K562 (cell line): ENCODE data around the gene CEP20.

Experiments used
- ASH1L ChIP-seq: fragments of 450-650 bp; IDR thresholded peaks from 2 replicates; pipeline ENCODE4 v1.6.1; 2018; ENCODE audit warnings: borderline replicate concordance, mild to moderate bottlenecking, low read depth; ENCODE audit not compliant: partially characterized antibody
- FOXJ3 ChIP-seq: sonication (generic); formaldehyde crosslinking; IDR thresholded peaks from 2 replicates; pipeline ENCODE4 v1.4.0; 2020; ENCODE audit warnings: mild to moderate bottlenecking, missing genetic modification reagents
- NFYB ChIP-seq: IDR thresholded peaks from 2 replicates; pipeline ENCODE4 v1.6.1; 2011; ENCODE audit warnings: mild to moderate bottlenecking, moderate library complexity; ENCODE audit not compliant: insufficient read length; ENCODE audit errors: extremely low read depth
- SETDB1 ChIP-seq: IDR thresholded peaks from one replicate; pipeline ENCODE4 v1.6.1; 2012; ENCODE audit warnings: low read length, control low read depth, inconsistent platforms
- ZNF121 ChIP-seq: sonication (generic); formaldehyde crosslinking; conservative IDR thresholded peaks from 2 replicates; pipeline ENCODE4 v1.8.0; 2022; ENCODE audit warnings: missing genetic modification reagents
- TF ChIP-seq, protein P1 (sequence below): fragments of 200-600 bp; sonication (generic); IDR thresholded peaks from one replicate; pipeline ENCODE4 v1.6.1; 2012; ENCODE audit warnings: mild to moderate bottlenecking, low read depth, low read length, inconsistent platforms

DNA sequence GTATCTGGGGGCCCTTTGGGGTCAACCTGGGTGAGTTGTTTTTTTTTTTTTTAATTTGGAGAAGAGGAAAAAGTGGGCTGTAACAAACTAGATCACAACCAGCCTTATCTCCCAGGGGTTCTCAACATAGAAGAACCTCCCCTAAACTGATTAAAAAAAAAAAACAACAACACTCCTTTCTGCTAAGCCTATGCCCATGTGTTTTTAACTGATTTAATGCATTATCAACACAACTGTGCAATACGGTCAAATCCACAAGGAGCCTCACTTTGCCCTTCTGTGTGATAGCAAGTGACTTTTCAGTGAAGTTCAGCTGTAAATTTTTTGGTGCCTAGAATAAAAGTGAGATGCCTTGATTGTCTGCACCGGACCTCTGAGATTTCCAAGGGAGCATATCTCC lies 32.2 kb downstream of the CEP20 start:
- no peak for TF ChIP-seq NFYB
- no peak for TF ChIP-seq ASH1L
- no peak for TF ChIP-seq SETDB1
- TF ChIP-seq, protein P1, sequence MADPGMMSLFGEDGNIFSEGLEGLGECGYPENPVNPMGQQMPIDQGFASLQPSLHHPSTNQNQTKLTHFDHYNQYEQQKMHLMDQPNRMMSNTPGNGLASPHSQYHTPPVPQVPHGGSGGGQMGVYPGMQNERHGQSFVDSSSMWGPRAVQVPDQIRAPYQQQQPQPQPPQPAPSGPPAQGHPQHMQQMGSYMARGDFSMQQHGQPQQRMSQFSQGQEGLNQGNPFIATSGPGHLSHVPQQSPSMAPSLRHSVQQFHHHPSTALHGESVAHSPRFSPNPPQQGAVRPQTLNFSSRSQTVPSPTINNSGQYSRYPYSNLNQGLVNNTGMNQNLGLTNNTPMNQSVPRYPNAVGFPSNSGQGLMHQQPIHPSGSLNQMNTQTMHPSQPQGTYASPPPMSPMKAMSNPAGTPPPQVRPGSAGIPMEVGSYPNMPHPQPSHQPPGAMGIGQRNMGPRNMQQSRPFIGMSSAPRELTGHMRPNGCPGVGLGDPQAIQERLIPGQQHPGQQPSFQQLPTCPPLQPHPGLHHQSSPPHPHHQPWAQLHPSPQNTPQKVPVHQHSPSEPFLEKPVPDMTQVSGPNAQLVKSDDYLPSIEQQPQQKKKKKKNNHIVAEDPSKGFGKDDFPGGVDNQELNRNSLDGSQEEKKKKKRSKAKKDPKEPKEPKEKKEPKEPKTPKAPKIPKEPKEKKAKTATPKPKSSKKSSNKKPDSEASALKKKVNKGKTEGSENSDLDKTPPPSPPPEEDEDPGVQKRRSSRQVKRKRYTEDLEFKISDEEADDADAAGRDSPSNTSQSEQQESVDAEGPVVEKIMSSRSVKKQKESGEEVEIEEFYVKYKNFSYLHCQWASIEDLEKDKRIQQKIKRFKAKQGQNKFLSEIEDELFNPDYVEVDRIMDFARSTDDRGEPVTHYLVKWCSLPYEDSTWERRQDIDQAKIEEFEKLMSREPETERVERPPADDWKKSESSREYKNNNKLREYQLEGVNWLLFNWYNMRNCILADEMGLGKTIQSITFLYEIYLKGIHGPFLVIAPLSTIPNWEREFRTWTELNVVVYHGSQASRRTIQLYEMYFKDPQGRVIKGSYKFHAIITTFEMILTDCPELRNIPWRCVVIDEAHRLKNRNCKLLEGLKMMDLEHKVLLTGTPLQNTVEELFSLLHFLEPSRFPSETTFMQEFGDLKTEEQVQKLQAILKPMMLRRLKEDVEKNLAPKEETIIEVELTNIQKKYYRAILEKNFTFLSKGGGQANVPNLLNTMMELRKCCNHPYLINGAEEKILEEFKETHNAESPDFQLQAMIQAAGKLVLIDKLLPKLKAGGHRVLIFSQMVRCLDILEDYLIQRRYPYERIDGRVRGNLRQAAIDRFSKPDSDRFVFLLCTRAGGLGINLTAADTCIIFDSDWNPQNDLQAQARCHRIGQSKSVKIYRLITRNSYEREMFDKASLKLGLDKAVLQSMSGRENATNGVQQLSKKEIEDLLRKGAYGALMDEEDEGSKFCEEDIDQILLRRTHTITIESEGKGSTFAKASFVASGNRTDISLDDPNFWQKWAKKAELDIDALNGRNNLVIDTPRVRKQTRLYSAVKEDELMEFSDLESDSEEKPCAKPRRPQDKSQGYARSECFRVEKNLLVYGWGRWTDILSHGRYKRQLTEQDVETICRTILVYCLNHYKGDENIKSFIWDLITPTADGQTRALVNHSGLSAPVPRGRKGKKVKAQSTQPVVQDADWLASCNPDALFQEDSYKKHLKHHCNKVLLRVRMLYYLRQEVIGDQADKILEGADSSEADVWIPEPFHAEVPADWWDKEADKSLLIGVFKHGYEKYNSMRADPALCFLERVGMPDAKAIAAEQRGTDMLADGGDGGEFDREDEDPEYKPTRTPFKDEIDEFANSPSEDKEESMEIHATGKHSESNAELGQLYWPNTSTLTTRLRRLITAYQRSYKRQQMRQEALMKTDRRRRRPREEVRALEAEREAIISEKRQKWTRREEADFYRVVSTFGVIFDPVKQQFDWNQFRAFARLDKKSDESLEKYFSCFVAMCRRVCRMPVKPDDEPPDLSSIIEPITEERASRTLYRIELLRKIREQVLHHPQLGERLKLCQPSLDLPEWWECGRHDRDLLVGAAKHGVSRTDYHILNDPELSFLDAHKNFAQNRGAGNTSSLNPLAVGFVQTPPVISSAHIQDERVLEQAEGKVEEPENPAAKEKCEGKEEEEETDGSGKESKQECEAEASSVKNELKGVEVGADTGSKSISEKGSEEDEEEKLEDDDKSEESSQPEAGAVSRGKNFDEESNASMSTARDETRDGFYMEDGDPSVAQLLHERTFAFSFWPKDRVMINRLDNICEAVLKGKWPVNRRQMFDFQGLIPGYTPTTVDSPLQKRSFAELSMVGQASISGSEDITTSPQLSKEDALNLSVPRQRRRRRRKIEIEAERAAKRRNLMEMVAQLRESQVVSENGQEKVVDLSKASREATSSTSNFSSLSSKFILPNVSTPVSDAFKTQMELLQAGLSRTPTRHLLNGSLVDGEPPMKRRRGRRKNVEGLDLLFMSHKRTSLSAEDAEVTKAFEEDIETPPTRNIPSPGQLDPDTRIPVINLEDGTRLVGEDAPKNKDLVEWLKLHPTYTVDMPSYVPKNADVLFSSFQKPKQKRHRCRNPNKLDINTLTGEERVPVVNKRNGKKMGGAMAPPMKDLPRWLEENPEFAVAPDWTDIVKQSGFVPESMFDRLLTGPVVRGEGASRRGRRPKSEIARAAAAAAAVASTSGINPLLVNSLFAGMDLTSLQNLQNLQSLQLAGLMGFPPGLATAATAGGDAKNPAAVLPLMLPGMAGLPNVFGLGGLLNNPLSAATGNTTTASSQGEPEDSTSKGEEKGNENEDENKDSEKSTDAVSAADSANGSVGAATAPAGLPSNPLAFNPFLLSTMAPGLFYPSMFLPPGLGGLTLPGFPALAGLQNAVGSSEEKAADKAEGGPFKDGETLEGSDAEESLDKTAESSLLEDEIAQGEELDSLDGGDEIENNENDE, result no peak
- no peak for TF ChIP-seq FOXJ3 (CRISPR knock-in tag)
- TF ChIP-seq ZNF121 (CRISPR knock-in tag), result no peak
